ENCODE measurements around the gene CADPS. TPM values are rescaled to one million over a fixed set of nuclear protein-coding genes. Genes with fewer than 3 reads are reported as not detected.

Gene CADPS
- total and polyA plus RNA-seq, 9 of the 15 experiments (the other 6 are each of a cell fraction or from before 2014, with no cell fraction given), result not detected

GRCh38 chr3:62531981-62532380 is 343.2 kb downstream of the CADPS start:
- Histone ChIP-seq H3K9me3 (replicated peaks; ENCODE audit: control insufficient read depth, insufficient read depth, low read depth, low read length) (no peaks in the 10 kb centered on the region), H3K9me1 (ENCODE audit: control insufficient read depth, insufficient read depth, low read length) (no peaks in the 10 kb centered on the region), H3K79me2 (ENCODE audit: control insufficient read depth, insufficient read depth, low read length) (no peaks in the 10 kb centered on the region), H4K20me1 (replicated peaks; ENCODE audit: control insufficient read depth, insufficient read depth, low read length) (no peaks in the 10 kb centered on the region), H3K4me3 (no peak overlapping the region), H3K4me2 (ENCODE audit: insufficient read depth, low read length) (no peak overlapping the region), H3K36me3 (ENCODE audit: control insufficient read depth, insufficient read depth, low read length) (no peaks in the 10 kb centered on the region), H2AFZ (ENCODE audit: low read depth, low read length) (no peak overlapping the region), H3K27ac (ENCODE audit: extremely low read depth, low read depth, low read length) (no peak overlapping the region), H3K27me3 (ENCODE audit: control insufficient read depth in 2 of 2, insufficient read depth in 2 of 2, low read length in 2 of 2) (no peaks in the 10 kb centered on the region), H3K9ac (ENCODE audit: insufficient read depth in 1 of 2, low read depth in 2 of 2, low read length in 2 of 2) (no peak overlapping the region), H3K4me1 (replicated peaks in 1 of 2; ENCODE audit: control insufficient read depth in 2 of 2, insufficient read depth in 2 of 2, low read length in 2 of 2) (no peaks in the 10 kb centered on the region)
- ATAC-seq, result no peak
- no peak for FAIRE-seq
- no peak for DNase-seq (ENCODE audit: extremely low read depth in 1 of 4, low spot score in 3 of 4)
- no peak for TF ChIP-seq BDP1 (IDR thresholded peaks at IDR 0.05; ENCODE audit: insufficient read depth, insufficient read length)
- TF ChIP-seq ZNF76 (CRISPR knock-in tag; IDR thresholded peaks at IDR 0.05; ENCODE audit: borderline replicate concordance), result no peak
- TF ChIP-seq ETV5 (CRISPR knock-in tag; IDR thresholded peaks at IDR 0.05; ENCODE audit: low read depth), result no peak
- BruUV-seq (replicated peaks), result no TSS peak
- ChIA-PET POLR2A (no interaction called here), CTCF (ENCODE audit: low intra/inter-chr PET ratio) (no interaction called here)
- intact Hi-C loops (cut with micrococcal nuclease) (no loop called here), in situ Hi-C loops (cut with MboI) (no loop called here)

GRCh38 chr3:62531493-62531892 is 343.7 kb downstream of the CADPS start:
- Histone ChIP-seq H3K9me3 (replicated peaks; ENCODE audit: control insufficient read depth, insufficient read depth, low read depth, low read length) (no peaks in the 10 kb centered on the region), H3K9ac (ENCODE audit: insufficient read depth in 1 of 2, low read depth in 2 of 2, low read length in 2 of 2) (no peak overlapping the region), H3K4me3 (no peak overlapping the region), H2AFZ (ENCODE audit: low read depth, low read length) (no peak overlapping the region), H3K27me3 (ENCODE audit: control insufficient read depth in 2 of 2, insufficient read depth in 2 of 2, low read length in 2 of 2) (no peaks in the 10 kb centered on the region), H3K4me2 (ENCODE audit: insufficient read depth, low read length) (no peak overlapping the region), H3K36me3 (ENCODE audit: control insufficient read depth, insufficient read depth, low read length) (no peaks in the 10 kb centered on the region), H4K20me1 (replicated peaks; ENCODE audit: control insufficient read depth, insufficient read depth, low read length) (no peaks in the 10 kb centered on the region), H3K4me1 (replicated peaks in 1 of 2; ENCODE audit: control insufficient read depth in 2 of 2, insufficient read depth in 2 of 2, low read length in 2 of 2) (no peaks in the 10 kb centered on the region), H3K9me1 (ENCODE audit: control insufficient read depth, insufficient read depth, low read length) (no peaks in the 10 kb centered on the region), H3K79me2 (ENCODE audit: control insufficient read depth, insufficient read depth, low read length) (no peaks in the 10 kb centered on the region), H3K27ac (ENCODE audit: extremely low read depth, low read depth, low read length) (no peak overlapping the region)
- no TSS peak for BruUV-seq (replicated peaks)
- no peak for ATAC-seq
- no peak for FAIRE-seq
- TF ChIP-seq ZNF584 (CRISPR knock-in tag; IDR thresholded peaks at IDR 0.05; ENCODE audit: low read depth) (no peak), ARID1B (IDR thresholded peaks at IDR 0.05) (no peak), EWSR1 (IDR thresholded peaks at IDR 0.05; ENCODE audit: borderline replicate concordance, low read depth, partially characterized antibody) (no peak), ELF4 (CRISPR knock-in tag; IDR thresholded peaks at IDR 0.05) (no peak), MYBL2 (IDR thresholded peaks at IDR 0.05; ENCODE audit: low read depth) (no peak), MYBL2 (CRISPR knock-in tag; IDR thresholded peaks at IDR 0.05; ENCODE audit: borderline replicate concordance) (no peak), ZNF668 (CRISPR knock-in tag; IDR thresholded peaks at IDR 0.05) (no peak), DNMT1 (IDR thresholded peaks at IDR 0.05) (no peak), CCAR2 (IDR thresholded peaks at IDR 0.05; ENCODE audit: low read depth, low read length) (no peak), CBX8 (IDR thresholded peaks at IDR 0.05; ENCODE audit: borderline replicate concordance, extremely low read depth, low read depth, low read length, poor library complexity, severe bottlenecking) (no peak), LARP7 (IDR thresholded peaks at IDR 0.05) (no peak)
- ChIA-PET POLR2A (no interaction called here), CTCF (ENCODE audit: low intra/inter-chr PET ratio) (no interaction called here)
- no peak for DNase-seq (ENCODE audit: extremely low read depth in 1 of 4, low spot score in 3 of 4)
- WGBS (ENCODE audit: insufficient coverage, low coverage, missing lambda C conversion rate), result 0% methylated on average over 2 of the region's 2 CpGs
- in situ Hi-C loops (cut with MboI), result no loop called here
- intact Hi-C loops (cut with micrococcal nuclease), result no loop called here

Data from K562 (cell line).